CD4-positive, alpha-beta T cell treated with Interleukin-6 for 4 hours (primary cell): ENCODE measurements around the gene AP2A1.

ENCODE experiments used
- DNase-seq: peaks from one replicate; pipeline ENCODE4 v3.0.0-alpha.2; 2020; ENCODE audit warnings: mixed read lengths

Gene AP2A1

GRCh38 chr19:49795615-49796014 is 28.8 kb downstream of the AP2A1 start:
- no peak for DNase-seq

GRCh38 chr19:49798574-49798973 is 31.8 kb downstream of the AP2A1 start:
- DNase-seq = no peak

- DNase-seq = no peak
Measured at GRCh38 chr19:49799271-49799797, 32.5 kb downstream of the AP2A1 start.

- DNase-seq = peak; percentile 37
Measured at GRCh38 chr19:49799798-49800376, 33.1 kb downstream of the AP2A1 start.

GRCh38 chr19:49800771-49801170 is 34.0 kb downstream of the AP2A1 start:
- no peak for DNase-seq

GRCh38 chr19:49801401-49801888 is 34.6 kb downstream of the AP2A1 start:
- no peak for DNase-seq

GRCh38 chr19:49801966-49802661 is 35.3 kb downstream of the AP2A1 start:
- DNase-seq = no peak

GRCh38 chr19:49802836-49803528 is 36.2 kb downstream of the AP2A1 start:
- DNase-seq = no peak

GRCh38 chr19:49803529-49803856 is 36.7 kb downstream of the AP2A1 start:
- DNase-seq = no peak

GRCh38 chr19:49805822-49806619 is 39.2 kb downstream of the AP2A1 start:
- no peak for DNase-seq

GRCh38 chr19:49806620-49806959 is 39.8 kb downstream of the AP2A1 start:
- no peak for DNase-seq

- no peak for DNase-seq
Measured at GRCh38 chr19:49807058-49807903, 40.5 kb downstream of the AP2A1 start.

- no peak for DNase-seq
Measured at GRCh38 chr19:49807904-49808675, 41.3 kb downstream of the AP2A1 start.

- peak; percentile 94 for DNase-seq
Measured at GRCh38 chr19:49808711-49809159, 41.9 kb downstream of the AP2A1 start.

GRCh38 chr19:49809160-49809940 is 42.5 kb downstream of the AP2A1 start:
- peak; percentile 68 for DNase-seq

GRCh38 chr19:49809941-49810389 is 43.2 kb downstream of the AP2A1 start:
- no peak for DNase-seq

- no peak for DNase-seq
Measured at GRCh38 chr19:49811328-49811727, 44.5 kb downstream of the AP2A1 start.

- DNase-seq = no peak
Measured at GRCh38 chr19:49812452-49812996, 45.7 kb downstream of the AP2A1 start.

GRCh38 chr19:49812997-49813861 is 46.4 kb downstream of the AP2A1 start, which contains the start of gene FUZ:
TSS of gene FUZ (minus strand) at chr19:49813292. CDS start at chr19:49813106, 186 bp downstream.
- DNase-seq = peak; percentile 95
